K562 (cell line): ENCODE measurements around the gene LINGO4. TPM values are rescaled to one million over a fixed set of nuclear protein-coding genes. Genes with fewer than 3 reads are reported as not detected.
A peak's percentile ranks its signal among the peaks of the same experiment; 100 is the strongest.

Experiments
- ATAC-seq: fragments of 200-7000 bp; cut with Tn5 transposase; 3 replicates; pipeline ENCODE4 v1.9.1; 2020; ENCODE audit warnings: moderate library complexity
- BruUV-seq: library from RNA; stranded (reverse); fragments of 400-500 nt; replicated peaks from 2 replicates; lab custom pipeline; 2021; lab: Mats Ljungman, UMichigan
- CTCF ChIA-PET: fragments of 300-600 bp; formaldehyde crosslinking; extraction: SDS; loops from one replicate; lab custom pipeline; 2021; ENCODE audit warnings: low intra/inter-chr PET ratio; lab: Yijun Ruan, JAX
- POLR2A ChIA-PET: fragments of 300-600, 350-650 bp; sonication (Branson Sonifier 250); formaldehyde crosslinking; extraction: SDS; loops from one replicate; lab custom pipeline; 2021; ENCODE audit warnings: antibody characterized with exemption, inconsistent platforms; lab: Yijun Ruan, JAX
- DNase-seq, 4 experiments: peaks; one replicate each; pipeline versions ENCODE4 v3.0.0 to v3.0.0-alpha.2; 2011 to 2018; ENCODE audit warnings: low spot score in 3 of 4, mixed read lengths in 3 of 4; ENCODE audit errors: extremely low read depth in 1 of 4
- FAIRE-seq: peaks from 2 replicates; lab custom pipeline; 2011; peaks lifted over from hg19 to GRCh38; lab: Jason Lieb, UNC
- H2AFZ ChIP-seq: 2 replicates; pipeline ENCODE4 v1.6.0; 2011; ENCODE audit warnings: low read depth, low read length, control low read depth, inconsistent platforms
- H3K27ac ChIP-seq: fragments of 200-600 bp; 3 replicates; pipeline ENCODE4 v1.8.0; 2011; ENCODE audit warnings: low read depth, mild to moderate bottlenecking, control low read depth, inconsistent platforms, low read length, moderate library complexity, mixed read lengths; ENCODE audit errors: extremely low read depth
- H3K27me3 ChIP-seq, 2 experiments: fragments of 300-600 bp in 1 of 2; 2 replicates in 1 of 2; 3 replicates in 1 of 2; pipeline versions ENCODE4 v1.6.0 to v1.8.0; 2011; ENCODE audit warnings: inconsistent platforms in 2 of 2, low read length in 2 of 2, mild to moderate bottlenecking in 1 of 2, mixed read lengths in 1 of 2, moderate library complexity in 1 of 2; ENCODE audit not compliant: control insufficient read depth in 2 of 2, insufficient read depth in 2 of 2
- H3K36me3 ChIP-seq: fragments of 300-600 bp; 3 replicates; pipeline ENCODE4 v1.8.0; 2011; ENCODE audit warnings: mild to moderate bottlenecking, low read length, inconsistent platforms; ENCODE audit not compliant: control insufficient read depth, insufficient read depth
- H3K4me1 ChIP-seq, 2 experiments: fragments of 200-600 bp in 1 of 2; replicated peaks in 1 of 2; 2 replicates in 1 of 2; 3 replicates in 1 of 2; pipeline versions ENCODE4 v1.5.1 to v1.8.0; 2011; ENCODE audit warnings: inconsistent platforms in 2 of 2, low read length in 2 of 2, mild to moderate bottlenecking in 1 of 2, mixed read lengths in 1 of 2, moderate library complexity in 1 of 2; ENCODE audit not compliant: control insufficient read depth in 2 of 2, insufficient read depth in 2 of 2
- H3K4me2 ChIP-seq: 2 replicates; pipeline ENCODE4 v1.6.1; 2011; ENCODE audit warnings: low read length, control low read depth, inconsistent platforms, mixed read lengths; ENCODE audit not compliant: insufficient read depth
- H3K4me3 ChIP-seq: fragments of 200-600 bp; sonication (generic), shearing (Covaris generic); 2 replicates; pipeline ENCODE4 v1.5.1; 2016; ENCODE audit warnings: control low read depth, inconsistent platforms
- H3K79me2 ChIP-seq: fragments of 200-600 bp; 3 replicates; pipeline ENCODE4 v1.8.0; 2011; ENCODE audit warnings: low read length, inconsistent platforms; ENCODE audit not compliant: control insufficient read depth, insufficient read depth
- H3K9ac ChIP-seq, 2 experiments: 2 replicates each; pipeline versions ENCODE4 v1.6.0 to v1.6.1; 2011; ENCODE audit warnings: low read depth in 2 of 2, low read length in 2 of 2, control low read depth in 1 of 2, inconsistent platforms in 1 of 2, mild to moderate bottlenecking in 1 of 2, mixed read lengths in 1 of 2; ENCODE audit not compliant: insufficient read depth in 1 of 2
- H3K9me1 ChIP-seq: one replicate; pipeline ENCODE4 v1.6.0; 2011; ENCODE audit warnings: inconsistent platforms, mild to moderate bottlenecking, low read length, moderate library complexity; ENCODE audit not compliant: control insufficient read depth, insufficient read depth
- H3K9me3 ChIP-seq: replicated peaks from 2 replicates; pipeline ENCODE4 v1.5.1; 2011; ENCODE audit warnings: low read depth, low read length, inconsistent platforms; ENCODE audit not compliant: control insufficient read depth, insufficient read depth
- H4K20me1 ChIP-seq: replicated peaks from 2 replicates; pipeline ENCODE4 v1.6.1; 2011; ENCODE audit warnings: low read length, inconsistent platforms, mixed read lengths; ENCODE audit not compliant: control insufficient read depth, insufficient read depth
- FOXK2 ChIP-seq, 2 experiments: fragments of 450-650 bp; IDR thresholded peaks in 1 of 2; conservative IDR thresholded peaks in 1 of 2; 2 replicates each; pipeline ENCODE4 v1.6.1; 2016; ENCODE audit warnings: low read depth in 2 of 2, mild to moderate bottlenecking in 1 of 2
- SPI1 ChIP-seq: IDR thresholded peaks from 2 replicates; pipeline ENCODE4 v1.6.1; 2011; ENCODE audit warnings: low read depth, low read length, control low read depth, borderline replicate concordance
- TFAM ChIP-seq: fragments of 250-450 bp; sonication (Bioruptor Pico); conservative IDR thresholded peaks from 2 replicates; pipeline ENCODE4 v1.5.0; 2021; ENCODE audit warnings: mild to moderate bottlenecking, moderate library complexity
- ZNF121 ChIP-seq: sonication (generic); formaldehyde crosslinking; conservative IDR thresholded peaks from 2 replicates; pipeline ENCODE4 v1.8.0; 2022; ENCODE audit warnings: missing genetic modification reagents
- ZNF644 ChIP-seq: fragments of 200-800 bp; sonication (Bioruptor generic); IDR thresholded peaks from 2 replicates; pipeline ENCODE4 v1.6.1; 2016; ENCODE audit warnings: low read depth, missing genetic modification characterization, missing compliant biosample characterization
- WGBS: fragments of 100-300 bp; shearing (Covaris generic); methylation state at CpG from one replicate; pipeline ENCODE4 v1.1.6; 2016; ENCODE audit warnings: low coverage, mixed read lengths; ENCODE audit not compliant: insufficient coverage; ENCODE audit errors: missing lambda C conversion rate; 5-methylcytosine and 5-hydroxymethylcytosine counted together
- in situ Hi-C: fragments of 300-500 bp; cut with MboI; formaldehyde crosslinking; loops from 4 replicates; pipeline ENCODE4 v1.15.0; 2018; ENCODE audit warnings: inconsistent platforms, mixed read lengths
- intact Hi-C: fragments of 100-400 bp; cut with micrococcal nuclease; formaldehyde crosslinking; loops from 2 replicates; pipeline ENCODE4 v1.14.2; 2022
- polyA plus RNA-seq, 8 experiments: library from polyadenylated mRNA; depleted of rRNA in 4 of 8; stranded (reverse) in 5 of 8; unstranded in 3 of 8; fragments of >200 nt; fragmentation: Nextera tagmentation in 2 of 8; fragmentation: Illumina TruSeq in 1 of 8; extraction: Ambion mirVana in 2 of 8; extraction: Trizol in 1 of 8; gene quantifications; 2 replicates each; pipeline versions ENCODE4 v1.2.1 to v1.2.3, GENCODE V29; 2011 to 2014; ENCODE audit warnings: inconsistent platforms in 1 of 8, missing spikeins in 1 of 8
- total RNA-seq, 7 experiments: library from RNA; depleted of rRNA in 6 of 7; stranded (reverse); fragments of >200 nt in 6 of 7; fragmentation: Illumina TruSeq in 2 of 7; extraction: Trizol in 2 of 7; gene quantifications; 2 replicates each; pipeline versions ENCODE4 v1.2.1 to v1.2.3, GENCODE V29; 2011 to 2021; ENCODE audit warnings: low replicate concordance in 1 of 7
- TF ChIP-seq, protein P1 (sequence below): fragments of 450-650 bp; IDR thresholded peaks from 2 replicates; pipeline ENCODE4 v1.7.0; 2016; ENCODE audit warnings: borderline replicate concordance

Gene LINGO4
- total and polyA plus RNA-seq, 9 of the 15 experiments (the other 6 are each of a cell fraction or from before 2014, with no cell fraction given), result not detected

DNA sequence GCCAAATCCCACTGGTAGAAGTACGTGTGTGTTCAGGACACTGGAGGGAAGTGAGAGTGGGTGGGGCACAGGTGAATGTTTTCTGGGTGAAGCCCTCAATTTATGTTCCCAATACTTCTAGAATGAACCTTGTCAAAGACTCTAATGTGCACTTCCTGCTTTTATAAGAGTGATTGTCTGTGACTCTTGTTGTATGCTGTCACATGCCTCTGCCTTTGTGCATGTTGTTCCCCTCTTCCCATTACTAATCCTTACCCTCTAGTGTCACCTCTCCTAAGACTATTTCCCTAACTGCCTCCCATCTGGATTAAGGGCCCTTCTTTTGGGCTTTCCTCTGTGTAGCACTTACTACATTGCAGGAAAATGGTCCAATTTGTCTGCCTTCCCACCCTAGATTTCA lies 2.5 kb upstream of the LINGO4 start:
- Histone ChIP-seq H3K36me3 (no peaks in the 10 kb centered on the region), H2AFZ (no peak overlapping the region), H3K27me3 (peaks cover 51 to 72% of the 10 kb centered on the region in 2 experiments), H3K4me2 (no peak overlapping the region), H3K9ac (no peak overlapping the region), H3K9me1 (no peaks in the 10 kb centered on the region), H4K20me1 (no peaks in the 10 kb centered on the region; the same call in 1 of the 2 replicates), H3K4me3 (no peak overlapping the region), H3K4me1 (no peaks in the 10 kb centered on the region), H3K27ac (no peak overlapping the region), H3K79me2 (no peaks in the 10 kb centered on the region), H3K9me3 (no peaks in the 10 kb centered on the region)
- intact Hi-C loops, result no loop called here
- FAIRE-seq (no peak), ATAC-seq (no peak), DNase-seq (no peak)
- no TSS peak for BruUV-seq
- peak; percentile 18; the same call in 1 of the 2 replicates for TF ChIP-seq SPI1
- no peak for TF ChIP-seq FOXK2 (conservative IDR thresholded peaks at IDR 0.05 in 1 of 2, IDR thresholded peaks at IDR 0.05 in 1 of 2; ENCODE audit: low read depth in 2 of 2)
- 0% methylated on average over 1 of the region's 1 CpG for WGBS
- POLR2A ChIA-PET, result interaction anchor here (1.1 to 1.6 kb wide), 2 partner anchors 12 to 45 kb away, joined by 3 to 4 read pairs; partner anchors contain the start of gene MRPL9
- in situ Hi-C loops, result no loop called here
- CTCF ChIA-PET, result no interaction called here

- intact Hi-C loops (no loop called here), in situ Hi-C loops (no loop called here)
- H3K79me2 ChIP-seq, result no peaks in the 10 kb centered on the region
- BruUV-seq, result no TSS peak
- no peak for TF ChIP-seq ZNF644 (tag)
- no peak for TF ChIP-seq ZNF121 (CRISPR knock-in tag)
- TF ChIP-seq, protein P1, sequence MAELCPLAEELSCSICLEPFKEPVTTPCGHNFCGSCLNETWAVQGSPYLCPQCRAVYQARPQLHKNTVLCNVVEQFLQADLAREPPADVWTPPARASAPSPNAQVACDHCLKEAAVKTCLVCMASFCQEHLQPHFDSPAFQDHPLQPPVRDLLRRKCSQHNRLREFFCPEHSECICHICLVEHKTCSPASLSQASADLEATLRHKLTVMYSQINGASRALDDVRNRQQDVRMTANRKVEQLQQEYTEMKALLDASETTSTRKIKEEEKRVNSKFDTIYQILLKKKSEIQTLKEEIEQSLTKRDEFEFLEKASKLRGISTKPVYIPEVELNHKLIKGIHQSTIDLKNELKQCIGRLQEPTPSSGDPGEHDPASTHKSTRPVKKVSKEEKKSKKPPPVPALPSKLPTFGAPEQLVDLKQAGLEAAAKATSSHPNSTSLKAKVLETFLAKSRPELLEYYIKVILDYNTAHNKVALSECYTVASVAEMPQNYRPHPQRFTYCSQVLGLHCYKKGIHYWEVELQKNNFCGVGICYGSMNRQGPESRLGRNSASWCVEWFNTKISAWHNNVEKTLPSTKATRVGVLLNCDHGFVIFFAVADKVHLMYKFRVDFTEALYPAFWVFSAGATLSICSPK, result no peak
- no peak for TF ChIP-seq TFAM (CRISPR knock-in tag)
- peaks cover 51 to 76% of the 10 kb centered on the region in 2 experiments for H3K27me3 ChIP-seq
- H3K4me3 ChIP-seq, result no peak overlapping the region
- H3K27ac ChIP-seq, result no peak overlapping the region
- H3K9ac ChIP-seq, result no peak overlapping the region
- H2AFZ ChIP-seq, result no peak overlapping the region
- FAIRE-seq (no peak), ATAC-seq (no peak), DNase-seq (no peak)
- CTCF ChIA-PET, result no interaction called here
- H4K20me1 ChIP-seq, result peaks cover 3% of the 10 kb centered on the region; the same call in 1 of the 2 replicates
- POLR2A ChIA-PET, result interaction anchor here (1.0 to 1.6 kb wide), 3 partner anchors 12 to 44 kb away, joined by 3 to 4 read pairs (median 3); partner anchors contain the start of gene MRPL9
- no peak overlapping the region for H3K4me2 ChIP-seq
- no peaks in the 10 kb centered on the region for H3K36me3 ChIP-seq
- WGBS, result 0% methylated on average over 5 of the region's 5 CpGs
- H3K9me3 ChIP-seq, result no peaks in the 10 kb centered on the region
- H3K9me1 ChIP-seq, result no peaks in the 10 kb centered on the region
- no peaks in the 10 kb centered on the region for H3K4me1 ChIP-seq
Observed at GRCh38 chr1:151807131-151807530, 1.9 kb upstream of the LINGO4 start.
